SU-DHL-6 (cell line): ENCODE measurements around the gene SLC12A8.

Experiments used
- H2AFZ ChIP-seq: fragments of 200-600 bp; sonication (generic); 2 replicates; pipeline ENCODE4 v1.6.1; 2014; ENCODE audit warnings: low read depth, mild to moderate bottlenecking, moderate library complexity, mixed read lengths, antibody characterized with exemption, low read length; ENCODE audit not compliant: severe bottlenecking
- H3F3A ChIP-seq: fragments of 200-600 bp; shearing (Covaris generic); 2 replicates; pipeline ENCODE4 v1.6.0; 2016; ENCODE audit warnings: antibody characterized with exemption, mild to moderate bottlenecking; ENCODE audit not compliant: insufficient read depth
- H3K27ac ChIP-seq: fragments of 200-600 bp; sonication (generic); 2 replicates; pipeline ENCODE4 v1.5.1; 2016; ENCODE audit warnings: low read depth, mild to moderate bottlenecking, low read length, moderate library complexity, mixed read lengths
- H3K27me3 ChIP-seq: fragments of 200-600 bp; sonication (generic), shearing (Covaris generic); 2 replicates; pipeline ENCODE4 v1.6.0; 2014; ENCODE audit warnings: mild to moderate bottlenecking, low read length
- H3K36me3 ChIP-seq: fragments of 200-600 bp; sonication (generic); 2 replicates; pipeline ENCODE4 v1.6.1; 2014; ENCODE audit warnings: mild to moderate bottlenecking, low read length, mixed read lengths
- H3K4me2 ChIP-seq: fragments of 300-600, 200-600 bp; shearing (Covaris generic), sonication (generic); 2 replicates; pipeline ENCODE4 v1.6.0; 2014; ENCODE audit warnings: low read length, low read depth, mild to moderate bottlenecking; ENCODE audit not compliant: poor library complexity, severe bottlenecking
- H3K4me3 ChIP-seq: fragments of 200-600 bp; sonication (generic); 2 replicates; pipeline ENCODE4 v1.5.1; 2014; ENCODE audit warnings: antibody characterized with exemption, low read length, mild to moderate bottlenecking, mixed read lengths; ENCODE audit not compliant: insufficient read depth, poor library complexity, severe bottlenecking
- H3K79me2 ChIP-seq: fragments of 200-600 bp; sonication (generic); 2 replicates; pipeline ENCODE4 v1.6.1; 2014; ENCODE audit warnings: mild to moderate bottlenecking, low read length, moderate library complexity; ENCODE audit not compliant: insufficient read depth
- H3K9ac ChIP-seq: fragments of 200-600 bp; sonication (generic); 2 replicates; pipeline ENCODE4 v1.7.0; 2014; ENCODE audit warnings: mild to moderate bottlenecking, low read length
- H3K9me2 ChIP-seq: fragments of 200-600 bp; sonication (generic); replicated peaks from 2 replicates; pipeline ENCODE4 v1.6.1; 2014; ENCODE audit warnings: low read length; ENCODE audit not compliant: insufficient read depth
- H3K9me3 ChIP-seq: fragments of 200-600 bp; sonication (generic); 2 replicates; pipeline ENCODE4 v1.6.1; 2014; ENCODE audit warnings: low read length, mixed read lengths; ENCODE audit not compliant: insufficient read depth
- H4K20me1 ChIP-seq: fragments of 200-600 bp; sonication (generic); 2 replicates; pipeline ENCODE4 v1.6.1; 2014; ENCODE audit warnings: low read depth, mild to moderate bottlenecking, antibody characterized with exemption, low read length, moderate library complexity, mixed read lengths
- CTCF ChIP-seq: fragments of 200-600 bp; sonication (generic); IDR thresholded peaks from one replicate; pipeline ENCODE4 v1.5.1; 2017; ENCODE audit warnings: antibody characterized with exemption, mild to moderate bottlenecking, low read length, moderate library complexity; ENCODE audit not compliant: insufficient read depth, poor library complexity, severe bottlenecking
- EZH2phosphoT487 ChIP-seq: fragments of 200-600 bp; sonication (generic), shearing (Covaris generic); conservative IDR thresholded peaks from 2 replicates; pipeline ENCODE4 v1.6.1; 2018; ENCODE audit warnings: mild to moderate bottlenecking, antibody characterized with exemption, low read length, moderate library complexity, mixed read lengths

SLC12A8 gene

DNA sequence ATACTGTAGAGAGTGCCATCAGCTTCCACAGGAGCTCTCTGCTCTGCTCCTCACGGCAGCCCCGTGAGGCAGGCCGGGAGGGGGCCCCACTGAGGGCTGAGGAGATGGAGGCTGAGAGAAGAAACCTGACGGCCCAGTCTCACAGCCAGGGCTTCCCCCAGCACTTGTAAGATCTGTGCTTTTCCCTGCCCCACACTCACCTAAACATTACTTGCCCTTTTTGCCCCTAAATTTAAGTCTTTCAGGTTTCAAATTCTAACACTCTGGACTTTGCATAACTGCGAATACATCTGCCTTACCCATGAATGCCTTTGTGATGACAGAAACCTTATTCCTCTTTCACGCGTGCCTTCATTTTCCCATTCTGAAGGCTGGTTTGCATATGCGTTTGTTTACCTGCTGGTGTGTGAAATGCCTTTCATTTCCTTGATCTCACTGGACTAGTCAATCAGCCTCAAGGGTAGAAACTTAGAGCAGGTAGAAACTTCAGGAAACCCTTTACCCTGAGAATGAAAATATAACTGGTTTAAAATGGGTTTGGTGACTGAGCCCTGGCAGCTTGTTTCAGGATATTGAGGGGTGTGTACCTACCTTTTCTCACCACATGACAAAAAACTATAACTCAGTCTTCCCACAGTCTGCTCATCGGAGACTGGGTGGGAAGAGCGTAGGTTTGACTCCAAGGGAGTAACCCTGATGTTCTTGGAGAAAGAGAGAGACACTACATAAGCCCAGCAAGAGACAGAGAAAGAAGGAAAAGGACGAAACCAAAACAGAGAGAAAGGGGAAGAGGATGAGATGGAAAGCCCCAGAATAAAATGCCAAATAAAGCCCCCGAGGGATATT lies 20.1 kb downstream of the SLC12A8 start:
- Histone ChIP-seq H3K4me2 (no peak overlapping the region), H3K9ac (no peak overlapping the region), H3K9me3 (no peaks in the 10 kb centered on the region), H3F3A (no peaks in the 10 kb centered on the region), H3K27ac (no peak overlapping the region), H3K36me3 (no peaks in the 10 kb centered on the region), H2AFZ (no peak overlapping the region), H3K79me2 (no peaks in the 10 kb centered on the region), H3K27me3 (no peaks in the 10 kb centered on the region), H4K20me1 (no peaks in the 10 kb centered on the region), H3K9me2 (no peaks in the 10 kb centered on the region), H3K4me3 (no peak overlapping the region)
- TF ChIP-seq EZH2phosphoT487 = no peak
- no peak for TF ChIP-seq CTCF

GRCh38 chr3:125191730-125192129 lies 20.8 kb downstream of the SLC12A8 start:
- no peaks in the 10 kb centered on the region for H3K9me3 ChIP-seq
- TF ChIP-seq CTCF = no peak
- TF ChIP-seq EZH2phosphoT487 = no peak
- no peak overlapping the region for H3K4me2 ChIP-seq
- no peaks in the 10 kb centered on the region for H3K79me2 ChIP-seq
- H3K9ac ChIP-seq = no peak overlapping the region
- H4K20me1 ChIP-seq = no peaks in the 10 kb centered on the region
- no peaks in the 10 kb centered on the region for H3K9me2 ChIP-seq
- no peak overlapping the region for H2AFZ ChIP-seq
- no peaks in the 10 kb centered on the region for H3K36me3 ChIP-seq
- no peak overlapping the region for H3K27ac ChIP-seq
- H3F3A ChIP-seq = no peaks in the 10 kb centered on the region
- H3K27me3 ChIP-seq = no peaks in the 10 kb centered on the region
- H3K4me3 ChIP-seq = no peak overlapping the region

DNA sequence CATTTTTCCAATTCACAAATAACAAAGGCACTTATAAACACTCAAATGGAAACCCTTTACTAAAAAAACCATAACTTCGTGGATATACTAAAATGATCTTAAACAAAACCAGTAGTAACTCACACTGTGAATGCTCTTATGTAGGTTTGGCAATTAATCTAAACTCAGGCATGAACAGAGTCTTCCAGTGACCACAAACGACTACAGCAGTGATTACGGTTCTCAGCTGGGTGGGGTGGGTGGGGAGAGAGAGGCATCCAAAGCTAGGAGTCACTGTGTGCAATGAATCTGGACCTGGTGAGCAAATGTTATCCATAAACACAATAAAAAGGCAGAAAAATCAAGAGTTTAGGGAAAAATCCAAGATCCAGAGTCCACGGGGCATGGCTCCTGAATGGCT lies 21.3 kb downstream of the SLC12A8 start:
- Histone ChIP-seq H2AFZ (no peak overlapping the region), H4K20me1 (no peaks in the 10 kb centered on the region), H3F3A (no peaks in the 10 kb centered on the region), H3K4me2 (no peak overlapping the region), H3K9ac (no peak overlapping the region), H3K36me3 (no peaks in the 10 kb centered on the region), H3K9me3 (no peaks in the 10 kb centered on the region), H3K79me2 (no peaks in the 10 kb centered on the region), H3K27me3 (no peaks in the 10 kb centered on the region), H3K9me2 (no peaks in the 10 kb centered on the region), H3K27ac (no peak overlapping the region), H3K4me3 (no peak overlapping the region)
- no peak for TF ChIP-seq EZH2phosphoT487
- no peak for TF ChIP-seq CTCF
